ENCODE measurements around the gene USP7. TPM values are rescaled to one million over a fixed set of nuclear protein-coding genes. Genes with fewer than 3 reads are reported as not detected.

USP7 gene
- total RNA-seq, 1 experiment from 2014 or later: 73.8 TPM

- peaks cover 88% of the 10 kb centered on the region for H4K20me1 ChIP-seq (ENCODE audit: low read length)
- peaks cover 100% of the 10 kb centered on the region for H3K79me2 ChIP-seq (ENCODE audit: low read length)
Observed at GRCh38 chr16:8936421-8936820, 27.3 kb downstream of the USP7 start.

GRCh38 chr16:8935989-8936388 is 27.7 kb downstream of the USP7 start:
- Histone ChIP-seq H4K20me1 (ENCODE audit: low read length) (peaks cover 88% of the 10 kb centered on the region), H3K79me2 (ENCODE audit: low read length) (peaks cover 100% of the 10 kb centered on the region), H3K4me1 (ENCODE audit: insufficient read depth, low read length) (no peaks in the 10 kb centered on the region), H3K27ac (ENCODE audit: low read length) (no peak overlapping the region), H3K36me3 (ENCODE audit: low read depth, low read length) (no peaks in the 10 kb centered on the region), H3K9me3 (ENCODE audit: low read length) (no peaks in the 10 kb centered on the region), H3F3A (ENCODE audit: low read length, unreplicated experiment) (no peaks in the 10 kb centered on the region), H3K27me3 (ENCODE audit: low read length) (no peaks in the 10 kb centered on the region), H3K9ac (ENCODE audit: low read length) (no peak overlapping the region), H3K9me2 (replicated peaks; ENCODE audit: low read length) (no peaks in the 10 kb centered on the region), H3K4me2 (ENCODE audit: low read length) (no peak overlapping the region), H2AFZ (ENCODE audit: low read length) (no peak overlapping the region), H3K4me3 (ENCODE audit: low read length) (no peak overlapping the region)
- DNase-seq (no peak), ATAC-seq (no peak)
- ChIA-PET POLR2A (ENCODE audit: unreplicated experiment) (interaction anchor here (0.7 kb wide), 1 partner anchor 223 kb away, joined by 3 read pairs; no protein-coding TSS in a partner anchor), CTCF (interaction anchor here (0.5 to 1.5 kb wide), 5 partner anchors 12 to 275 kb away, joined by 3 to 14 read pairs (median 4); no protein-coding TSS in a partner anchor)
- TF ChIP-seq EZH2phosphoT487 (IDR thresholded peaks at IDR 0.05; ENCODE audit: borderline replicate concordance, low read length) (no peak), EZH2 (IDR thresholded peaks at IDR 0.05; ENCODE audit: low read length, unreplicated experiment) (no peak), CTCF (conservative IDR thresholded peaks at IDR 0.05; ENCODE audit: low read depth, low read length) (no peak)
- intact Hi-C loops (cut with micrococcal nuclease): loop anchor here (10.0 kb wide), 1 partner anchor 69 kb away; no protein-coding TSS in a partner anchor
- no TSS peak for BruUV-seq (replicated peaks)

More at GRCh38 chr16:8936421-8936820, 27.3 kb downstream of the USP7 start:
- ATAC-seq (peak; percentile 96), DNase-seq (peak; percentile 71)
- Histone ChIP-seq H3K36me3 (ENCODE audit: low read depth, low read length) (no peaks in the 10 kb centered on the region), H3K4me3 (ENCODE audit: low read length) (no peak overlapping the region), H3K27me3 (ENCODE audit: low read length) (no peaks in the 10 kb centered on the region), H3K4me2 (ENCODE audit: low read length) (no peak overlapping the region), H3F3A (ENCODE audit: low read length, unreplicated experiment) (no peaks in the 10 kb centered on the region), H3K9me2 (replicated peaks; ENCODE audit: low read length) (no peaks in the 10 kb centered on the region), H3K27ac (ENCODE audit: low read length) (no peak overlapping the region), H3K4me1 (ENCODE audit: insufficient read depth, low read length) (no peaks in the 10 kb centered on the region), H3K9me3 (ENCODE audit: low read length) (no peaks in the 10 kb centered on the region), H2AFZ (ENCODE audit: low read length) (no peak overlapping the region), H3K9ac (ENCODE audit: low read length) (no peak overlapping the region)
- TF ChIP-seq CTCF (conservative IDR thresholded peaks at IDR 0.05; ENCODE audit: low read depth, low read length): peak; percentile 64
- no peak for TF ChIP-seq EZH2phosphoT487 (IDR thresholded peaks at IDR 0.05; ENCODE audit: borderline replicate concordance, low read length)
- ChIA-PET CTCF (interaction anchor here (0.5 to 1.5 kb wide), 7 partner anchors 11 to 276 kb away, joined by 3 to 14 read pairs (median 4); no protein-coding TSS in a partner anchor), POLR2A (ENCODE audit: unreplicated experiment) (interaction anchor here (0.7 kb wide), 1 partner anchor 223 kb away, joined by 3 read pairs; no protein-coding TSS in a partner anchor)
- BruUV-seq (replicated peaks): no TSS peak
- intact Hi-C loops (cut with micrococcal nuclease): loop anchor here (10.0 kb wide), 1 partner anchor 68 kb away; no protein-coding TSS in a partner anchor

- no peaks in the 10 kb centered on the region for H3K9me2 ChIP-seq (replicated peaks; ENCODE audit: low read length)
- H2AFZ ChIP-seq (ENCODE audit: low read length): no peak overlapping the region
- peaks cover 6% of the 10 kb centered on the region; the same call in 1 of the 2 replicates for H3K36me3 ChIP-seq (ENCODE audit: low read depth, low read length)
- H3K27ac ChIP-seq (ENCODE audit: low read length): no peak overlapping the region
- no peaks in the 10 kb centered on the region for H3K4me1 ChIP-seq (ENCODE audit: insufficient read depth, low read length)
- no peaks in the 10 kb centered on the region for H3F3A ChIP-seq (ENCODE audit: low read length, unreplicated experiment)
- no peaks in the 10 kb centered on the region for H3K27me3 ChIP-seq (ENCODE audit: low read length)
- TF ChIP-seq EZH2 (IDR thresholded peaks at IDR 0.05; ENCODE audit: low read length, unreplicated experiment) (no peak), CTCF (conservative IDR thresholded peaks at IDR 0.05; ENCODE audit: low read depth, low read length) (no peak), EZH2phosphoT487 (IDR thresholded peaks at IDR 0.05; ENCODE audit: borderline replicate concordance, low read length) (no peak)
- peaks cover 89% of the 10 kb centered on the region for H4K20me1 ChIP-seq (ENCODE audit: low read length)
- intact Hi-C loops (cut with micrococcal nuclease): loop anchor here (10.0 kb wide), 1 partner anchor 70 kb away; no protein-coding TSS in a partner anchor
- ChIA-PET POLR2A (ENCODE audit: unreplicated experiment) (no interaction called here), CTCF (interaction anchor here (1.1 kb wide), 1 partner anchor 74 kb away, joined by 3 read pairs; no protein-coding TSS in a partner anchor)
- ATAC-seq (no peak), DNase-seq (no peak)
- H3K4me3 ChIP-seq (ENCODE audit: low read length): no peak overlapping the region
- no peaks in the 10 kb centered on the region for H3K9me3 ChIP-seq (ENCODE audit: low read length)
- H3K9ac ChIP-seq (ENCODE audit: low read length): no peak overlapping the region
- no peak overlapping the region for H3K4me2 ChIP-seq (ENCODE audit: low read length)
- H3K79me2 ChIP-seq (ENCODE audit: low read length): peaks cover 100% of the 10 kb centered on the region
- BruUV-seq (replicated peaks): no TSS peak
Observed at GRCh38 chr16:8934601-8935000, 29.1 kb downstream of the USP7 start.
